Adipocyte (in vitro differentiated cells): Measurements from ENCODE around the gene SNX15.

Experiments
- DNase-seq: peaks from one replicate; pipeline ENCODE4 v3.0.0-alpha.2; 2015; ENCODE audit warnings: low read depth
- H3K27me3 ChIP-seq: replicated peaks from 2 replicates; pipeline ENCODE4 v1.7.0; 2013; ENCODE audit warnings: mild to moderate bottlenecking, low read length, moderate library complexity; ENCODE audit not compliant: control insufficient read depth, insufficient read depth
- H3K36me3 ChIP-seq: 2 replicates; pipeline ENCODE4 v1.7.0; 2013; ENCODE audit warnings: low read length, mild to moderate bottlenecking, moderate library complexity; ENCODE audit not compliant: control insufficient read depth, insufficient read depth, severe bottlenecking
- H3K4me1 ChIP-seq: 2 replicates; pipeline ENCODE4 v1.7.0; 2013; ENCODE audit warnings: mild to moderate bottlenecking, low read length, moderate library complexity; ENCODE audit not compliant: control insufficient read depth, insufficient read depth
- H3K4me3 ChIP-seq: 2 replicates; pipeline ENCODE4 v1.7.0; 2013; ENCODE audit warnings: mild to moderate bottlenecking, low read length, moderate library complexity
- H3K9ac ChIP-seq: 2 replicates; pipeline ENCODE4 v1.7.0; 2013; ENCODE audit warnings: mild to moderate bottlenecking, low read length, moderate library complexity
- H3K9me3 ChIP-seq: 2 replicates; pipeline ENCODE4 v1.7.0; 2013; ENCODE audit warnings: mild to moderate bottlenecking, low read length, moderate library complexity; ENCODE audit not compliant: control insufficient read depth

SNX15 gene

GRCh38 chr11:65072631-65072966 lies 45.4 kb downstream of the SNX15 start:
- Histone ChIP-seq H3K9ac (no peak overlapping the region), H3K27me3 (no peaks in the 10 kb centered on the region), H3K4me1 (no peaks in the 10 kb centered on the region), H3K9me3 (no peaks in the 10 kb centered on the region), H3K36me3 (no peaks in the 10 kb centered on the region), H3K4me3 (no peak overlapping the region)
- no peak for DNase-seq

DNA sequence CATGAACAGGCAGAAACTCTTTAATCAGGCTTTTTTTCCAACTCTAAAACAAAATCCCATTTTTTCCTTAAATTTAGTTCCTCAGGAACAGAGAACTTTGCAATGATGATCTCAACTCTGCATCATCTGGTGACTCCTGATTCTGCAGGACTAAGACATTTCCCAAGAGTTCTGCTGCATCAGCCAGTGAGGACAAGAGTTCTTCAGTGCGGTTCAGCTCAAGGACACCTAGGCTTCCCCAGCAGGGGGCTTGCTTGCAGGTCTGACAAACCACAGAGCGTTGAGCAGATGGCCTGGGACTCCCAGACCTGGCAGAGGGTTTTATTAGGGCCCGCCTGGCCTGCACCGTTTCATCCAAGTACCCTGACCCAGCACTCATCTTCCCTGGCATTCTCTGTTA lies 50.2 kb downstream of the SNX15 start:
- Histone ChIP-seq H3K36me3 (no peaks in the 10 kb centered on the region), H3K27me3 (no peaks in the 10 kb centered on the region)
- DNase-seq: no peak

GRCh38 chr11:65078151-65078550 lies 50.9 kb downstream of the SNX15 start:
- H3K36me3 ChIP-seq: no peaks in the 10 kb centered on the region

More for the DNA sequence above, 50.2 kb downstream of the SNX15 start:
- H3K4me3 ChIP-seq: no peak overlapping the region
- no peak overlapping the region for H3K9ac ChIP-seq
- no peaks in the 10 kb centered on the region for H3K9me3 ChIP-seq
- H3K4me1 ChIP-seq: no peaks in the 10 kb centered on the region

DNA sequence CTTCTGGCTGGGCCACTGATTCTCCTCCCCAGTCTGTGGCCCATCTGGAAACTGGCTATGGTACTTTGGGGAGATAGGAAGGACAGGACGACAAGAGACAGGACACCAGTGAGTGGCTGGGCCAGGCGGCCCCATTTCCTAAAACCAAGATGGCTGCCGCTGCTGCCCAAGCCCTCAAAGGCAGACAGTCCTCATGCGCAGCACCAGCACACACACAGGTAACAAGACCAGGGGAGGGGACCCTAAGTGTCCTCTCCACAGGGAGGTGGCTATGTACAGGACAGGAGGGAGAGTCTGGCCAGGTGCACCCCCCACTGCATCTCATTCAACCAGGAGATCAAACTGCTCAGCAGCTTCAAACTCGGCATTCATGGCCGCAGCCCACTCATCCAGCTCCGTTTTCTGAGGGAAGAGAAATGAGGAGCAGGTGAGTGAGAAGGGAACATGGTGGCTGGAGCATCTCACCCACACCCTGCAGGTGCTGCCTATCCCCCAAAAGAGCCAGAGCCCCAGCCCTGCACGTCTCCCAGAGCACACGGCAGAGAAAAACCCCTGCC lies 51.6 kb downstream of the SNX15 start:
- Histone ChIP-seq H3K4me1 (peaks cover 5% of the 10 kb centered on the region), H3K9ac (no peak overlapping the region), H3K4me3 (no peak overlapping the region), H3K36me3 (no peaks in the 10 kb centered on the region), H3K9me3 (no peaks in the 10 kb centered on the region), H3K27me3 (no peaks in the 10 kb centered on the region)
- DNase-seq: no peak

More at GRCh38 chr11:65078151-65078550, 50.9 kb downstream of the SNX15 start:
- no peaks in the 10 kb centered on the region for H3K27me3 ChIP-seq
- H3K4me3 ChIP-seq: no peak overlapping the region
- H3K4me1 ChIP-seq: peaks cover under 1% of the 10 kb centered on the region
- DNase-seq: peak; percentile 34
- no peak overlapping the region for H3K9ac ChIP-seq
- no peaks in the 10 kb centered on the region for H3K9me3 ChIP-seq

GRCh38 chr11:65083134-65083833 lies 56.0 kb downstream of the SNX15 start:
- H3K4me1 ChIP-seq: peaks cover 18% of the 10 kb centered on the region
- no peaks in the 10 kb centered on the region for H3K27me3 ChIP-seq
- DNase-seq: no peak
- H3K4me3 ChIP-seq: peak overlapping the region; percentile 97
- H3K9me3 ChIP-seq: no peaks in the 10 kb centered on the region
- H3K9ac ChIP-seq: peak overlapping the region; percentile 97
- H3K36me3 ChIP-seq: peaks cover 30% of the 10 kb centered on the region

- Histone ChIP-seq H3K27me3 (no peaks in the 10 kb centered on the region), H3K9me3 (no peaks in the 10 kb centered on the region), H3K4me3 (peak within 1 kb of the TSS; percentile 97), H3K36me3 (peaks cover 37% of the 10 kb centered on the region), H3K4me1 (peaks cover 18% of the 10 kb centered on the region), H3K9ac (peak within 1 kb of the TSS; percentile 97)
- DNase-seq: peak; percentile 98
These were observed 56.8 kb downstream of the SNX15 start, which contains the start of the genes CDCA5 and ZFPL1 for GRCh38 chr11:65083834-65084597. CDCA5 (minus strand) TSS chr11:65084040; CDS start chr11:65083978, 62 bp downstream. ZFPL1 (plus strand) TSS chr11:65084222; CDS start chr11:65084699, 477 bp downstream.

DNA sequence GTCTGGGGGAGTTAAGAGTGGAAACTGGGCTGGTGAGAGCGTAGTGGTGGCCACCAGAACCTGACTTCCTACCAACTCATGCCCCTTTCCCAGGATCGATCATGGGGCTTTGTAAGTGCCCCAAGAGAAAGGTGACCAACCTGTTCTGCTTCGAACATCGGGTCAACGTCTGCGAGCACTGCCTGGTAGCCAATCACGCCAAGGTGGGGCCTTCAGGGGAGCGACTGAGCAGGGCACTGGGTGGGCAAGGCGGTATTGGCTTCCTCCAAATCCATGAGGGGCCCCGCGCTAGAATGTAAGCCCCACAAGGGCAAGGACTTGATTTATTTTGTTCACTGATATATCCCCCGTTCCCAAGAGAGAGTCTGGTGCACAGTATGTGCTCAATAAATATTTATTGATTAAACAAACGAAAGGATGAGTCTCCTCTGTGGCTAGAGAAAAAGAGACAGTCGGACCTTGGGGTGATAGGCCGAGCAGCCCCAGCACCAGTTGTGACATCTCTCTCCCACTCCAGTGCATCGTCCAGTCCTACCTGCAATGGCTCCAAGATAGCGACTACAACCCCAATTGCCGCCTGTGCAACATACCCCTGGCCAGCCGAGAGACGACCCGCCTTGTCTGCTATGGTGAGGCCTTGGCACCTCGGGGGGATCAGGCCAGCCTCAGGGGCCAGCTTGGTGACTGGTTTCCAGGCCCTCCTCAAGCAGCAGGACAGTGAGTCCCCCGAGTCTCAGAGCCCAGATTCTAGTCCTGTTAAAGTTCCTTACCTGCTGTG lies 57.5 kb downstream of the SNX15 start:
- Histone ChIP-seq H3K4me1 (peaks cover 18% of the 10 kb centered on the region), H3K4me3 (peak overlapping the region; percentile 97), H3K9me3 (no peaks in the 10 kb centered on the region), H3K9ac (peak overlapping the region; percentile 97), H3K27me3 (no peaks in the 10 kb centered on the region), H3K36me3 (peaks cover 43% of the 10 kb centered on the region)
- peak; percentile 32 for DNase-seq

DNA sequence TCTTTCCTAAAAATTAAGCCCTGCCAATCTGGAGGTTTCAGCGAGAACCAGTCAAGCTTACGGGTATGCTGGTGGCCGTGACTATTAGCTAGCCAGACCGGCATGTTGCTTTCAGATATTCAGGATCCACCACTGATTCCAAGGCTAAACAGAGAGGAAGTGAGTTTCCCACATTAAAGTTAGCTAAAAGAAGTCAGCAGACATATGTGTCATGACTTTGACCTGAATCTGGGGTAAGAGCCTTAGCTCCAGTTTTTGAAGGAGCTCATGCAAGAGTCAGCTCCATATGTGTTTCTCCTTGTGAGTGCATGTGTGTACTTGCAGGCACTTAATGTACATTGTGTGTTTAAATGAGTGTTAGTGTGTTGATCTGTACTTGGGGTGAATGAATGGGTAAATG lies 58.2 kb downstream of the SNX15 start:
- H3K4me3 ChIP-seq: peak overlapping the region; percentile 97
- peaks cover 43% of the 10 kb centered on the region for H3K36me3 ChIP-seq

GRCh38 chr11:65086809-65087208 lies 59.6 kb downstream of the SNX15 start:
- Histone ChIP-seq H3K4me3 (no peak overlapping the region), H3K9ac (no peak overlapping the region), H3K27me3 (no peaks in the 10 kb centered on the region), H3K9me3 (no peaks in the 10 kb centered on the region), H3K36me3 (peaks cover 43% of the 10 kb centered on the region), H3K4me1 (peaks cover 18% of the 10 kb centered on the region)
- no peak for DNase-seq

More for the DNA sequence above, 58.2 kb downstream of the SNX15 start:
- no peaks in the 10 kb centered on the region for H3K9me3 ChIP-seq
- no peak for DNase-seq
- H3K27me3 ChIP-seq: no peaks in the 10 kb centered on the region
- H3K9ac ChIP-seq: peak overlapping the region; percentile 97
- H3K4me1 ChIP-seq: peaks cover 18% of the 10 kb centered on the region

GRCh38 chr11:65087216-65087615 lies 60.0 kb downstream of the SNX15 start:
- H3K4me1 ChIP-seq: peaks cover 18% of the 10 kb centered on the region
- no peaks in the 10 kb centered on the region for H3K27me3 ChIP-seq
- H3K4me3 ChIP-seq: no peak overlapping the region
- no peak overlapping the region for H3K9ac ChIP-seq
- H3K36me3 ChIP-seq: peaks cover 43% of the 10 kb centered on the region
- DNase-seq: no peak
- H3K9me3 ChIP-seq: no peaks in the 10 kb centered on the region

- Histone ChIP-seq H3K27me3 (no peaks in the 10 kb centered on the region), H3K9me3 (no peaks in the 10 kb centered on the region), H3K9ac (no peak overlapping the region), H3K36me3 (peaks cover 43% of the 10 kb centered on the region), H3K4me1 (peaks cover 18% of the 10 kb centered on the region), H3K4me3 (no peak overlapping the region)
- DNase-seq: no peak
These were observed 60.6 kb downstream of the SNX15 start for GRCh38 chr11:65087827-65088226.
